Calu3 (cell line): ENCODE data around the gene HSPG2. TPM values are rescaled to one million over a fixed set of nuclear protein-coding genes. Genes with fewer than 3 reads are reported as not detected.

Experiments
- BruUV-seq: library from RNA; stranded (reverse); fragments of 400-500 nt; replicated peaks from 2 replicates; lab custom pipeline; 2021; lab: Mats Ljungman, UMichigan
- CTCF ChIA-PET: fragments of 300-600 bp; sonication (Branson Sonifier 250); formaldehyde crosslinking; loops from one replicate; lab custom pipeline; 2022; ENCODE audit warnings: antibody characterized with exemption; lab: Charles Lee
- DNase-seq: peaks from one replicate; pipeline ENCODE4 v3.0.0; 2022
- H3K27ac Mint-ChIP-seq: one replicate; pipeline ENCODE4 v1.8.0; 2022; ENCODE audit warnings: mixed read lengths; ENCODE audit not compliant: unreplicated experiment
- H3K27me3 Mint-ChIP-seq: one replicate; pipeline ENCODE4 v1.8.0; 2022; ENCODE audit warnings: mixed read lengths; ENCODE audit not compliant: unreplicated experiment
- H3K36me3 Mint-ChIP-seq: one replicate; pipeline ENCODE4 v1.8.0; 2022; ENCODE audit warnings: mild to moderate bottlenecking, moderate library complexity, mixed read lengths; ENCODE audit not compliant: insufficient read depth, unreplicated experiment
- H3K4me1 Mint-ChIP-seq: one replicate; pipeline ENCODE4 v1.8.0; 2022; ENCODE audit warnings: mild to moderate bottlenecking, low read depth, mixed read lengths; ENCODE audit not compliant: unreplicated experiment
- H3K4me3 Mint-ChIP-seq: one replicate; pipeline ENCODE4 v1.8.0; 2022; ENCODE audit warnings: mild to moderate bottlenecking, low read depth, moderate library complexity, mixed read lengths; ENCODE audit not compliant: unreplicated experiment
- H3K9me3 Mint-ChIP-seq: one replicate; pipeline ENCODE4 v1.8.0; 2022; ENCODE audit warnings: low read depth, mixed read lengths; ENCODE audit not compliant: unreplicated experiment
- CTCF ChIP-seq: fragments of 200-600 bp; IDR thresholded peaks from one replicate; pipeline ENCODE4 v1.8.0; 2022; ENCODE audit warnings: antibody characterized with exemption; ENCODE audit not compliant: unreplicated experiment
- intact Hi-C: fragments of 100-400 bp; cut with micrococcal nuclease; formaldehyde crosslinking; loops from one replicate; pipeline ENCODE4 v1.10.0; 2022; ENCODE audit not compliant: unreplicated experiment
- total RNA-seq: library from RNA; stranded (reverse); gene quantifications from 2 replicates; pipeline ENCODE4 v1.2.3, GENCODE V29; 2022

Gene HSPG2
- total RNA-seq, 1 experiment from 2014 or later: 397 TPM

- H3K4me3 Mint-ChIP-seq: no peak overlapping the region
- no TSS peak for BruUV-seq
- intact Hi-C loops: no loop called here
- no peaks in the 10 kb centered on the region for H3K9me3 Mint-ChIP-seq
- peaks cover 81% of the 10 kb centered on the region for H3K36me3 Mint-ChIP-seq
- H3K27me3 Mint-ChIP-seq: no peaks in the 10 kb centered on the region
- CTCF ChIA-PET: no interaction called here
- no peak overlapping the region for H3K27ac Mint-ChIP-seq
- no peak for DNase-seq
- no peak for TF ChIP-seq CTCF
- peaks cover 4% of the 10 kb centered on the region for H3K4me1 Mint-ChIP-seq
Observed at GRCh38 chr1:21878009-21878773, 58.9 kb downstream of the HSPG2 start.

GRCh38 chr1:21876267-21876666 is 60.8 kb downstream of the HSPG2 start:
- no peak overlapping the region for H3K4me3 Mint-ChIP-seq
- H3K4me1 Mint-ChIP-seq: peaks cover 20% of the 10 kb centered on the region
- CTCF ChIA-PET: no interaction called here
- no peak for DNase-seq
- intact Hi-C loops: no loop called here
- H3K9me3 Mint-ChIP-seq: no peaks in the 10 kb centered on the region
- peaks cover 82% of the 10 kb centered on the region for H3K36me3 Mint-ChIP-seq
- no peak overlapping the region for H3K27ac Mint-ChIP-seq
- H3K27me3 Mint-ChIP-seq: no peaks in the 10 kb centered on the region
- no TSS peak for BruUV-seq
- TF ChIP-seq CTCF: no peak

- CTCF ChIA-PET: no interaction called here
- no peak for TF ChIP-seq CTCF
Observed at GRCh38 chr1:21875621-21876063, 61.5 kb downstream of the HSPG2 start.

GRCh38 chr1:21874778-21875547 is 62.1 kb downstream of the HSPG2 start:
- peaks cover 31% of the 10 kb centered on the region for H3K4me1 Mint-ChIP-seq
- intact Hi-C loops: no loop called here
- DNase-seq: no peak
- H3K27ac Mint-ChIP-seq: no peak overlapping the region
- no TSS peak for BruUV-seq
- CTCF ChIA-PET: no interaction called here
- no peaks in the 10 kb centered on the region for H3K9me3 Mint-ChIP-seq
- no peaks in the 10 kb centered on the region for H3K27me3 Mint-ChIP-seq
- no peak for TF ChIP-seq CTCF
- H3K4me3 Mint-ChIP-seq: no peak overlapping the region
- peaks cover 91% of the 10 kb centered on the region for H3K36me3 Mint-ChIP-seq

More at GRCh38 chr1:21875621-21876063, 61.5 kb downstream of the HSPG2 start:
- DNase-seq: no peak
- Mint-ChIP-seq H3K27ac (no peak overlapping the region), H3K36me3 (peaks cover 88% of the 10 kb centered on the region), H3K4me3 (no peak overlapping the region), H3K27me3 (no peaks in the 10 kb centered on the region), H3K9me3 (no peaks in the 10 kb centered on the region), H3K4me1 (peaks cover 24% of the 10 kb centered on the region)
- intact Hi-C loops: no loop called here
- TSS peak; percentile 29 for BruUV-seq
